OCI-M2 (cell line): ENCODE data around the gene NKX6-1.

Experiments used
- DNase-seq: peaks from one replicate; lab custom pipeline; 2025; ENCODE audit not compliant: unreplicated experiment; lab: John Stamatoyannopoulos, UW

Gene NKX6-1

GRCh38 chr4:84498203-84498934, 723 bp downstream of the NKX6-1 start:
- no peak for DNase-seq

GRCh38 chr4:84497504-84498202, 1.4 kb downstream of the NKX6-1 start:
- no peak for DNase-seq

- DNase-seq, result no peak
These were observed 2.2 kb downstream of the NKX6-1 start for GRCh38 chr4:84496706-84497503.

DNA sequence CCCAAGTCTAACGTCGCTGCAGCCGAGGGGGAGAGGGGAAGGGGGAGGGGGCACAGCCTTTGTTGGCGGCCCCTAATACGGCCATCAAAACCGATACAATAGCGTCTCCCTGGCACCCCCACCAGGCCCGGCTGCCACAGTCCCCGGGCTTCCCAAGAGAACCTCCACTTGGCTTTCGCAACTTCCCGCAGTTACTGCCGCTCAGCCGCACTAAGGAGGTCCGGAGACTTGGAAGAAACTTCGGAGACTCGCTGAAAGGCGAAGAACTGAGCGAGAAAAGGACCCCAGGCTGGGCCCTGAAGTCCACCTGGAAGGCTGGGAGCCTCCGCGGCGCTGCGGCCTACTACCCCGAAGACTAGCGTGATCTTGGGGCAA, 2.8 kb downstream of the NKX6-1 start:
- DNase-seq, result no peak

DNA sequence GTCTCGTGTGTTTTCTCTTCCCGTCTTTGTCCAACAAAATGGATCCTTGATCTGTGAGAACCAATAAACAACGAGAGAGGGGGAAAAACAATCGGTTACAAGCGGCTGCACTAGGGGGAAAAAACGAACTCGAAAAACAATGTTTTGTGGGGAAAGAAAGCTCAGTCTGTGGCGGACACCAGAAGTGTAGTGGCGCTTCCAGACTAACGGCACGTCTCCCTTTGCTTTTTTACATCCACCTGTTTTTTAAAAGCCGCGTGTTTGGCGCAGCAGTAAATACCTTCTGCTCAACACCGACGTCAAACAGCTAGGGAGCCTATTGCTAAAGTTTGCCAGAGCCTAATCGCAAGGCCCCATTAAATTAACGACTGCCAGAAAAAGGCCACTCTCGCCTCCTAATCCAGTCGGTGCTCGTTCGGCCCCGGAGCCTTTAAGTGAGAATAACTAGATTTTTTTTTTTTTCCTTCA, 3.3 kb downstream of the NKX6-1 start:
- DNase-seq, result no peak

- DNase-seq, result no peak
These were observed 3.8 kb downstream of the NKX6-1 start for GRCh38 chr4:84495118-84495793.

DNA sequence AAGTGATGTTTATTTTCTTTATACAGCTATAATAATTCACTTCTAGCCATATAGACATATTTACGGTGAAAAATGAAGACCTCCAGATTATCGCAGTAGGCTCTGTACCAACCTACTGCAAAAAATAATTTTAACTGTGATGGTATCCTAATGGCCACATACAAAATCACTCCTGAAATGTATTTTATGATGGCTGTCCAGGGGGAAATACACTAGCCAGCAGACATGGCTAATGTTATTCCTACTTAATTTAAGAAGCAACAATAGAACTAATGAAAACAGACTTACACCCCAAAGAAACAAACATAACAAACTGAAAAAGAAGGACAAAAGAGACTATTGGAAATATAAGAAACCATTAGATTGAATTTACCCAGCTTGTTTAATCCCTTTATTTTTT, 4.6 kb downstream of the NKX6-1 start:
- DNase-seq, result no peak

DNA sequence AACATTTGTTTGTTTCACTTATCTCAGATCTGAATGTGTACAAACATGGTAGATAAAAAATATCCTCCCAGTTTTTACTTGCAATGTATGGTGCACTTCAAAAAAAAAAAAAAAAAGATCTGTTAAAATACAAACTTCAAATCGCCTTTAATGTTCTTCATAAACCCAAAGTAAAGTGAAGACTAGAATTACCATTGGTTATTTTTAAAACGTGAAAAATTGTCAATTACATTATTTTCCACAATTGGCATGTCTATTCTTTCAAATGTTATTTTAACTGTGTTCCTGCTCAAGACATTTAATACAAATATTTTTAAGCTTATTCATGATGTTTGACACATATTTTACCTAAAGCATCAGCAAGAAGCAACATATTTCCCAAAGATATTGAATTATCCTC, 5.0 kb downstream of the NKX6-1 start:
- DNase-seq, result no peak

GRCh38 chr4:84493092-84493850, 5.8 kb downstream of the NKX6-1 start:
- DNase-seq, result no peak

DNA sequence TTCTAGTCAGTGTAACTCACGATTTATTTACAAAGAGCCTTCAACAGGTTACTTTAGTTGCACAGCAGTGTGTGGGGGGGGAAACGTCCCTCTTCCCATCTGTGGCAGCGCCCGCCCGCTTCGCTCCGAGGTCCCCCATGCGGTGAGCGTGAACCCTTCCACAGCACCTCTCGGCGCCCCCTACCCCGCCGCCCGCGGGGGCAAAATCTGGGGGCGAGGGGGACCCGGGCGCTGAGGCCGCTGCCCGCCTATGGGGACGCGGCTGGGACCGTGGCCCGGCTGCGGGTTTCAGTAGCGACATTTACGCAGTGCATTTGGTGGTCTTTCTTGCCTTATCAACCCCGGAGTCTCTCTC, 6.4 kb downstream of the NKX6-1 start:
- DNase-seq, result no peak

GRCh38 chr4:84492290-84492689, 6.8 kb downstream of the NKX6-1 start:
- no peak for DNase-seq

- no peak for DNase-seq
These were observed 7.6 kb downstream of the NKX6-1 start for GRCh38 chr4:84491481-84491880.

DNA sequence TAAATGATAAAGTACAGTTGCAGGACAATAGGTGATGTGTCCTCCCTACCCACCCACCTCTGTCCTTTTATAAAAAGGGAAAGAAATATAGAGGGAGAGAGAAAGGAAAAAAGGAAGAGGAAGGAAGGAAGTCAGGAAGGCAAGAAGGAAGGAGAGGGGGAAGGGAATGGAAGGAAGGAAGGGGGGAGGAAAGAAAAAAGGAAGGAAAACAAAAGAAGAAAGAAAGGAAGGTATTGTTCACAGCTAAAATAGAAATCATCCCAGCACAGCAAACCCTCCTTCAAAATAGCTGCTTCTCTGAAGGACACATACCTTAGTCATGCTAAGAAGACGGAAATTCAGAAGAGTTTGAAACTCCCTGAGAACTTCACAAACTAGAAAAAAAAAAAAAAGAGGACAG, 8.4 kb downstream of the NKX6-1 start:
- DNase-seq, result no peak

- DNase-seq, result no peak
These were observed 14.9 kb downstream of the NKX6-1 start for GRCh38 chr4:84484236-84484635.

- no peak for DNase-seq
These were observed 15.4 kb downstream of the NKX6-1 start for GRCh38 chr4:84483688-84484087.

- DNase-seq, result no peak
These were observed 16.2 kb downstream of the NKX6-1 start for GRCh38 chr4:84482564-84483563.

DNA sequence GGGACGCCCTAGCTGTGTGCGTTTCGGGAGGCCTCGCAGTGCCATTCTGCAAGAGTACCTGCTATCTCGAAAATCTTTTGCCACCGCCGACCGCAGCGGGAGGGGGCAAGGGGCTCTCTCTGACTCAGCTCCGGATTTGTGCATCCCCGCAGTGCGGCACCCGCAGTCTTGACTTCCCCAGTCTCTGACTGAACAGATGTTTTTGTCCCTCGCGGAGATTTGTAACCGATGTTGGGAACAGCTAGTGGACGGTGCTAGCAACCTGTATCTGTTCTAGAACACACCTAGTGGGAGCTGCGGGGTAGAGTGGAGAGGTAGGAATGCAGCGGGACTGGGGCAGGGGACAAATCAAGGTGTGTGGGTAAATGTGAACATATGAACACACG, 17.2 kb downstream of the NKX6-1 start:
- no peak for DNase-seq

DNA sequence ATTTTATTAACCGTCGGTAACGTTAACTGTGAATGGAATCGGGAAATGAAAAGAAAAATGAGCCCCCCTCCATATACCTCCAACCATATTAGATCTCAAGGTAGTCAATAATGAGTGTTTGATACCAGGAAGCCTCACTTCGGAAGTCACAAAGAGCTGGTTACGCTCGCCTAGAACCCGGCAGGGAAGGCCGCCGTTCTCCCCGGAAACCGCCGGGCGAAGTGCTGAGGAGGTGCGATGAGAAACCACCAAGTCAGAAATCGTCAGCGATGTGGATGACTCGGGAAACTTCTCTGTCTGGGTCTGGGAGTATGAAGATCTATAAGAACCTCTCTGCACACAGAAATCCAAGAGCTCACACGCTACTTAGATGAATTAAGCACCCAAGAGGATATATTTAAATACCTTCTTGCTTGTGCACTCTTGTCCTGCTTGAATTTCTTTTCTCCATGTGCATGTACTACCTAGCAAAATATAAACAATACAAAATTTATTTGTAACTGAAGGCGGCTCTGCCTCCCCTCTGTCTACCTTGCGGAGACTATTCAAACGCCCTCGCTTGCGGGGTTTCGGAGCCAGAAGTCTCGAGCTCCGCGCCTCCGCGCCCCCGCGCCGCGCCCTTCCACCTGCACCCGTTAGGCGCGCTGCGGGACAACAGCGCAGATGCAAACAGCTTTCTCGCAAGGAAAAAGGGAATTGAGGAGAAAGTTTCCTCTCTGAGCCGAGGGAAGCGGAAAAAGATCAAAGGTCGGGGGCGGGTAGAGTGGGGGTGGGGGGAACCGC, 17.8 kb downstream of the NKX6-1 start:
- no peak for DNase-seq

DNA sequence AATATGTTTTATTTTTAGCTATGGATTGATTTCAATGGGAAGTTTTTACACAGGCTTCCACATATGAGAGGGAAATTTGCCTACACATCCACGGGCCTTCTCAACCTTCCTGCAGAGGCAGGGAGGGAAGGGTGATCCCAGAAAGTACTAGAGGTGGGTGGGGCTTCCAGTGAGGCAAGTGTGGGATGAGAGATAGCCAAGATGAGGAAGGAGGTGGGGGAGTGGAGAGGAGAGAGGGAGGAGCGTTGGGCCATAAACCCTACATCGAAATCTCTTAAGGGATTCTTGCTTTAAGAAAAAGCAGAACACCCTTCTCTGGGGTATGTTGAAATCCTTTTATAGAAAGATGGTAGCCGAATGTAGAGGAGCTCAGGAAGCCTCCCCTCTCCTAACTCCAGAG, 19.0 kb downstream of the NKX6-1 start:
- DNase-seq, result no peak
